H9 (cell line): ENCODE results near the gene COL28A1. TPM values are rescaled to one million over a fixed set of nuclear protein-coding genes. Genes with fewer than 3 reads are reported as not detected.

Experiments used
- DNase-seq: peaks from one replicate; pipeline ENCODE4 v3.0.0-alpha.2; 2017
- H2AFZ ChIP-seq: one replicate; pipeline ENCODE4 v1.6.1; 2013; ENCODE audit warnings: mild to moderate bottlenecking, low read length, control low read depth, moderate library complexity
- H2AK5ac ChIP-seq: 2 replicates; pipeline ENCODE4 v1.6.1; 2013; ENCODE audit warnings: low read length, control low read depth, mixed read lengths; ENCODE audit not compliant: insufficient read length
- H2BK120ac ChIP-seq: one replicate; pipeline ENCODE4 v1.6.1; 2013; ENCODE audit warnings: low read depth, mild to moderate bottlenecking, low read length, control low read depth, inconsistent platforms; ENCODE audit not compliant: poor library complexity, severe bottlenecking
- H2BK12ac ChIP-seq: 2 replicates; pipeline ENCODE4 v1.6.1; 2013; ENCODE audit warnings: low read length, control low read depth, mixed read lengths, low read depth; ENCODE audit not compliant: insufficient read length
- H2BK15ac ChIP-seq: 2 replicates; pipeline ENCODE4 v1.6.1; 2013; ENCODE audit warnings: low read depth, low read length, control low read depth
- H2BK20ac ChIP-seq: one replicate; pipeline ENCODE4 v1.6.1; 2013; ENCODE audit warnings: low read depth, mild to moderate bottlenecking, low read length, control low read depth, inconsistent platforms; ENCODE audit not compliant: poor library complexity, severe bottlenecking
- H2BK5ac ChIP-seq: 2 replicates; pipeline ENCODE4 v1.6.1; 2013; ENCODE audit warnings: low read length, control low read depth, mixed read lengths; ENCODE audit not compliant: insufficient read length
- H3K14ac ChIP-seq: 2 replicates; pipeline ENCODE4 v1.6.1; 2013; ENCODE audit warnings: low read length, control low read depth; ENCODE audit not compliant: insufficient read depth
- H3K18ac ChIP-seq: 2 replicates; pipeline ENCODE4 v1.6.1; 2013; ENCODE audit warnings: low read depth, mild to moderate bottlenecking, mixed read lengths, low read length, control low read depth; ENCODE audit not compliant: insufficient read length
- H3K23ac ChIP-seq: 2 replicates; pipeline ENCODE4 v1.6.1; 2013; ENCODE audit warnings: low read length, control low read depth, mixed read lengths, low read depth; ENCODE audit not compliant: insufficient read length
- H3K23me2 ChIP-seq: 2 replicates; pipeline ENCODE4 v1.6.1; 2013; ENCODE audit warnings: low read depth, mild to moderate bottlenecking, mixed read lengths, low read length, control low read depth; ENCODE audit not compliant: insufficient read length, poor library complexity, severe bottlenecking
- H3K27ac ChIP-seq: 2 replicates; pipeline ENCODE4 v1.5.1; 2013; ENCODE audit warnings: low read length, control low read depth, mixed read lengths, low read depth; ENCODE audit not compliant: insufficient read length
- H3K27me3 ChIP-seq: 2 replicates; pipeline ENCODE4 v1.6.1; 2013; ENCODE audit warnings: low read length, control low read depth, inconsistent platforms; ENCODE audit not compliant: insufficient read depth
- H3K4ac ChIP-seq: 2 replicates; pipeline ENCODE4 v1.6.1; 2013; ENCODE audit warnings: low read depth, mild to moderate bottlenecking, control low read depth, inconsistent platforms, low read length, moderate library complexity
- H3K4me1 ChIP-seq: 2 replicates; pipeline ENCODE4 v1.6.1; 2013; ENCODE audit warnings: low read length, control low read depth, inconsistent platforms; ENCODE audit not compliant: insufficient read depth
- H3K4me2 ChIP-seq: 2 replicates; pipeline ENCODE4 v1.6.1; 2013; ENCODE audit warnings: low read length, control low read depth, mixed read lengths; ENCODE audit not compliant: insufficient read length, insufficient read depth
- H3K56ac ChIP-seq: 2 replicates; pipeline ENCODE4 v1.6.1; 2013; ENCODE audit warnings: low read depth, mild to moderate bottlenecking, mixed read lengths, low read length, control low read depth; ENCODE audit not compliant: insufficient read length
- H3K79me1 ChIP-seq: 2 replicates; pipeline ENCODE4 v1.6.1; 2013; ENCODE audit warnings: low read depth, mild to moderate bottlenecking, moderate library complexity, low read length, control low read depth, inconsistent platforms; ENCODE audit not compliant: insufficient read depth, poor library complexity, severe bottlenecking
- H3K79me2 ChIP-seq: 2 replicates; pipeline ENCODE4 v1.6.1; 2013; ENCODE audit warnings: low read length, control low read depth, inconsistent platforms; ENCODE audit not compliant: insufficient read depth
- H3K9ac ChIP-seq: 2 replicates; pipeline ENCODE4 v1.6.1; 2013; ENCODE audit warnings: low read length, control low read depth, mixed read lengths; ENCODE audit not compliant: insufficient read length; ENCODE audit errors: extremely low read depth
- H3K9me3 ChIP-seq: one replicate; pipeline ENCODE4 v1.6.1; 2013; ENCODE audit warnings: low read depth, low read length, inconsistent platforms; ENCODE audit not compliant: control insufficient read depth
- H3T11ph ChIP-seq: one replicate; pipeline ENCODE4 v1.6.1; 2013; ENCODE audit warnings: mild to moderate bottlenecking, low read length, control low read depth, inconsistent platforms
- H4K20me1 ChIP-seq: one replicate; pipeline ENCODE4 v1.6.1; 2013; ENCODE audit not compliant: control insufficient read depth, insufficient read length, insufficient read depth
- H4K5ac ChIP-seq: 2 replicates; pipeline ENCODE4 v1.6.1; 2013; ENCODE audit warnings: low read depth, mild to moderate bottlenecking, mixed read lengths, low read length, control low read depth; ENCODE audit not compliant: insufficient read length
- H4K8ac ChIP-seq: replicated peaks from 2 replicates; pipeline ENCODE4 v1.6.1; 2013; ENCODE audit warnings: low read length, control low read depth, mixed read lengths, low read depth; ENCODE audit not compliant: insufficient read length
- H4K91ac ChIP-seq: 2 replicates; pipeline ENCODE4 v1.6.1; 2013; ENCODE audit warnings: low read depth, mild to moderate bottlenecking, moderate library complexity, mixed read lengths, low read length, control low read depth; ENCODE audit not compliant: insufficient read length
- H3K27ac Mint-ChIP-seq, 3 experiments: 2 replicates in 2 of 3; 3 replicates in 1 of 3; pipeline ENCODE4 v1.8.0; 2020 to 2021; ENCODE audit warnings: mixed read lengths in 3 of 3, mild to moderate bottlenecking in 1 of 3, moderate library complexity in 1 of 3
- H3K27me3 Mint-ChIP-seq: 2 replicates; pipeline ENCODE4 v1.8.0; 2021; ENCODE audit warnings: low read depth, mild to moderate bottlenecking, moderate library complexity, mixed read lengths
- H3K36me3 Mint-ChIP-seq, 3 experiments: 2 replicates in 2 of 3; 3 replicates in 1 of 3; pipeline ENCODE4 v1.8.0; 2020 to 2021; ENCODE audit warnings: low read depth in 3 of 3, mixed read lengths in 3 of 3; ENCODE audit not compliant: insufficient read depth in 1 of 3
- H3K4me1 Mint-ChIP-seq, 2 experiments: 2 replicates each; pipeline ENCODE4 v1.8.0; 2020; ENCODE audit warnings: mixed read lengths in 2 of 2
- H3K4me3 Mint-ChIP-seq, 2 experiments: 2 replicates in 1 of 2; 3 replicates in 1 of 2; pipeline ENCODE4 v1.8.0; 2020 to 2021; ENCODE audit warnings: mild to moderate bottlenecking in 2 of 2, mixed read lengths in 2 of 2, moderate library complexity in 1 of 2
- H3K9me3 Mint-ChIP-seq, 2 experiments: 2 replicates in 1 of 2; 3 replicates in 1 of 2; pipeline ENCODE4 v1.8.0; 2020; ENCODE audit warnings: mild to moderate bottlenecking in 2 of 2, mixed read lengths in 2 of 2, moderate library complexity in 1 of 2
- CTCF ChIP-seq: fragments of 200-600 bp; sonication (generic); conservative IDR thresholded peaks from 3 replicates; pipeline ENCODE4 v1.8.0; 2021; ENCODE audit warnings: antibody characterized with exemption, mild to moderate bottlenecking
- WGBS: extraction: QIAGEN DNeasy Blood & Tissue Kit; methylation state at CpG from one replicate; pipeline ENCODE4 v1.1.7; 2013; ENCODE audit warnings: missing lambda C conversion rate, low lambda C conversion rate, mixed read lengths; ENCODE audit not compliant: insufficient read length; ENCODE audit errors: extremely low coverage; 5-methylcytosine and 5-hydroxymethylcytosine counted together
- total RNA-seq: library from RNA; stranded (reverse); gene quantifications from 2 replicates; pipeline ENCODE4 v1.2.1, GENCODE V29; 2021

The COL28A1 gene
- total RNA-seq, 1 experiment from 2014 or later = 0.66 TPM

GRCh38 chr7:7490003-7490402 is 45.7 kb downstream of the COL28A1 start:
- Histone ChIP-seq H3K4me2 (no peak overlapping the region), H3K9ac (no peak overlapping the region), H3K9me3 (no peaks in the 10 kb centered on the region), H3K56ac (no peak overlapping the region), H4K8ac (no peak overlapping the region), H2BK120ac (no peak overlapping the region), H3K79me1 (no peaks in the 10 kb centered on the region), H2AFZ (no peak overlapping the region), H3K4ac (no peak overlapping the region), H2BK20ac (no peak overlapping the region), H2BK15ac (no peak overlapping the region), H3K79me2 (no peaks in the 10 kb centered on the region), H3T11ph (no peak overlapping the region), H2AK5ac (no peak overlapping the region), H3K23ac (no peak overlapping the region), H3K23me2 (no peaks in the 10 kb centered on the region), H2BK5ac (no peak overlapping the region), H3K18ac (no peak overlapping the region), H3K4me1 (no peaks in the 10 kb centered on the region), H3K14ac (no peak overlapping the region), H2BK12ac (no peak overlapping the region), H4K91ac (no peak overlapping the region), H3K27me3 (no peaks in the 10 kb centered on the region), H4K5ac (no peak overlapping the region), H4K20me1 (no peaks in the 10 kb centered on the region), H3K27ac (no peak overlapping the region)
- TF ChIP-seq CTCF = no peak
- H3K4me3 Mint-ChIP-seq = no peak overlapping the region
- DNase-seq = no peak
- no peak overlapping the region for H3K27ac Mint-ChIP-seq
- no peaks in the 10 kb centered on the region for H3K27me3 Mint-ChIP-seq
- no CpG with 5 or more reads among the region's 2 CpGs for WGBS
- peaks cover 6 to 7% of the 10 kb centered on the region in 2 experiments; a peak in 3 of 4 replicates for H3K4me1 Mint-ChIP-seq
- peaks cover 15 to 17% of the 10 kb centered on the region in 2 experiments; a peak in 4 of 5 replicates for H3K9me3 Mint-ChIP-seq
- peaks cover 0 to 8% (median 4%) of the 10 kb centered on the region in 3 experiments; a peak in 4 of 7 replicates for H3K36me3 Mint-ChIP-seq
